B cell (primary cell): ENCODE results near the gene KIRREL3. TPM values are rescaled to one million over a fixed set of nuclear protein-coding genes. Genes with fewer than 3 reads are reported as not detected.

Experiments
- ATAC-seq: fragments of 200-7000 bp; cut with Tn5 transposase; one replicate; pipeline ENCODE4 v1.10.0; 2021; ENCODE audit warnings: low read depth, mild to moderate bottlenecking, moderate number of reproducible peaks, moderate library complexity
- CTCF ChIA-PET: fragments of 350-600 bp; sonication (Branson Sonifier 250); formaldehyde crosslinking; loops from one replicate; lab custom pipeline; 2021; ENCODE audit warnings: antibody characterized with exemption, inconsistent platforms; lab: Charles Lee
- POLR2A ChIA-PET: fragments of 350-600 bp; sonication (Branson Sonifier 250); formaldehyde crosslinking; loops from one replicate; lab custom pipeline; 2021; ENCODE audit warnings: antibody characterized with exemption; lab: Charles Lee
- DNase-seq: peaks from one replicate; pipeline ENCODE4 v3.0.0; 2013
- H2AFZ ChIP-seq: 2 replicates; pipeline ENCODE4 v1.6.1; 2012; ENCODE audit warnings: mild to moderate bottlenecking, low read depth, low read length; ENCODE audit not compliant: insufficient read depth, poor library complexity, severe bottlenecking
- H3K27ac ChIP-seq, 2 donors: 1 replicate in 1 of 2; 2 replicates in 1 of 2; pipeline ENCODE4 v1.5.1; 2012 to 2013; ENCODE audit warnings: low read length in 2 of 2, mild to moderate bottlenecking in 2 of 2, moderate library complexity in 1 of 2
- H3K27me3 ChIP-seq, 4 experiments: fragments of 200-600 bp in 1 of 4; sonication (generic) in 1 of 4; replicated peaks in 1 of 4; 1 replicate in 2 of 4; 2 replicates in 2 of 4; pipeline versions ENCODE4 v1.6.1 to v1.7.0; 2013 to 2016; ENCODE audit warnings: low read length in 3 of 4, mild to moderate bottlenecking in 2 of 4, mixed read lengths in 1 of 4, moderate library complexity in 1 of 4; ENCODE audit not compliant: insufficient read depth in 4 of 4, control insufficient read depth in 3 of 4; ENCODE audit errors: control extremely low read depth in 1 of 4
- H3K36me3 ChIP-seq, 2 experiments: replicated peaks in 1 of 2; 1 replicate in 1 of 2; 2 replicates in 1 of 2; pipeline versions ENCODE4 v1.6.1 to v1.7.1; 2013; ENCODE audit warnings: low read length in 1 of 2; ENCODE audit not compliant: insufficient read depth in 2 of 2, control insufficient read depth in 1 of 2; ENCODE audit errors: control extremely low read depth in 1 of 2, extremely low read depth in 1 of 2
- H3K4me1 ChIP-seq, 2 donors: fragments of 200-600 bp in 1 of 2; sonication (generic) in 1 of 2; 1 replicate in 1 of 2; 2 replicates in 1 of 2; pipeline versions ENCODE4 v1.5.1 to v1.6.1; 2013 to 2017; ENCODE audit warnings: low read length in 2 of 2; ENCODE audit not compliant: control insufficient read depth in 2 of 2, insufficient read depth in 2 of 2
- H3K4me2 ChIP-seq: replicated peaks from 2 replicates; pipeline ENCODE3; 2012; ENCODE audit warnings: mild to moderate bottlenecking, low read depth, low read length; ENCODE audit not compliant: poor library complexity, severe bottlenecking
- H3K4me3 ChIP-seq, 5 experiments: fragments of 200-600 bp in 1 of 5; sonication (generic) in 1 of 5; 1 replicate in 3 of 5; 2 replicates in 2 of 5; pipeline versions ENCODE4 v1.5.1 to v1.7.0; 2011 to 2016; ENCODE audit warnings: low read length in 4 of 5, mild to moderate bottlenecking in 4 of 5, low read depth in 2 of 5, control low read depth in 1 of 5, moderate library complexity in 1 of 5; ENCODE audit not compliant: insufficient read depth in 1 of 5; ENCODE audit errors: control extremely low read depth in 1 of 5, extremely low read depth in 1 of 5
- H3K79me2 ChIP-seq: fragments of 200-600 bp; sonication (generic); one replicate; pipeline ENCODE4 v1.6.0; 2016; ENCODE audit warnings: low read length; ENCODE audit not compliant: control insufficient read depth, insufficient read depth
- H3K9ac ChIP-seq: fragments of 200-600 bp; sonication (generic); 2 replicates; pipeline ENCODE4 v1.6.1; 2017; ENCODE audit warnings: mild to moderate bottlenecking, low read length, moderate library complexity
- H3K9me3 ChIP-seq, 3 donors: one replicate each; pipeline versions ENCODE4 v1.6.1 to v1.7.1; 2013; ENCODE audit warnings: low read length in 2 of 3; ENCODE audit not compliant: control insufficient read depth in 2 of 3, insufficient read depth in 1 of 3; ENCODE audit errors: control extremely low read depth in 1 of 3
- H4K20me1 ChIP-seq: 2 replicates; pipeline ENCODE4 v1.6.0; 2012; ENCODE audit warnings: mild to moderate bottlenecking, low read length; ENCODE audit not compliant: insufficient read depth, control insufficient read depth, poor library complexity, severe bottlenecking
- H3K27ac Mint-ChIP-seq: one replicate; pipeline ENCODE4 v1.8.0; 2021; ENCODE audit warnings: mixed read lengths
- H3K27me3 Mint-ChIP-seq: one replicate; pipeline ENCODE4 v1.8.0; 2021; ENCODE audit warnings: mixed read lengths
- H3K4me1 Mint-ChIP-seq: one replicate; pipeline ENCODE4 v1.8.0; 2021; ENCODE audit warnings: mixed read lengths
- H3K4me3 Mint-ChIP-seq: one replicate; pipeline ENCODE4 v1.8.0; 2021; ENCODE audit warnings: mixed read lengths
- H3K9me3 Mint-ChIP-seq: one replicate; pipeline ENCODE4 v1.8.0; 2022; ENCODE audit warnings: mixed read lengths; ENCODE audit not compliant: insufficient read depth
- CTCF ChIP-seq: fragments of 200-600 bp; IDR thresholded peaks from one replicate; pipeline ENCODE4 v1.8.0; 2022; ENCODE audit warnings: antibody characterized with exemption, mild to moderate bottlenecking
- EZH2 ChIP-seq: IDR thresholded peaks from 2 replicates; pipeline ENCODE4 v1.6.1; 2012; ENCODE audit warnings: borderline replicate concordance, low read depth, mild to moderate bottlenecking, moderate library complexity, low read length; ENCODE audit not compliant: insufficient read depth, poor library complexity, severe bottlenecking
- WGBS: methylation state at CpG from one replicate; pipeline ENCODE4 v1.1.5; 2013; ENCODE audit warnings: missing lambda C conversion rate; ENCODE audit not compliant: insufficient coverage; 5-methylcytosine and 5-hydroxymethylcytosine counted together
- intact Hi-C: fragments of 100-400 bp; cut with micrococcal nuclease; formaldehyde crosslinking; loops from one replicate; pipeline ENCODE4 v1.10.0; 2022
- polyA plus RNA-seq: library from polyadenylated mRNA; depleted of rRNA; stranded (reverse); fragments of >200 nt; gene quantifications from 2 replicates; pipeline ENCODE4 v1.2.3, GENCODE V29; 2012
- total RNA-seq, 2 donors: library from RNA; stranded (reverse); fragments of 120-200 nt in 1 of 2; gene quantifications; 1 replicate in 1 of 2; 2 replicates in 1 of 2; pipeline versions ENCODE4 v1.2.3 to v1.2.4, GENCODE V29; 2013 to 2022

KIRREL3 gene
- total and polyA plus RNA-seq, 2 donors (not counting 1 experiment from before 2014, with no cell fraction given): not detected

GRCh38 chr11:126538071-126538470, 462.5 kb downstream of the KIRREL3 start:
- 62% methylated on average over 4 of the region's 4 CpGs for WGBS
- no peaks in the 10 kb centered on the region for H3K27me3 ChIP-seq
- no peak overlapping the region for H3K9ac ChIP-seq
- Mint-ChIP-seq H3K4me1 (no peaks in the 10 kb centered on the region), H3K9me3 (no peaks in the 10 kb centered on the region), H3K4me3 (no peak overlapping the region), H3K27me3 (peaks cover 22% of the 10 kb centered on the region), H3K27ac (no peak overlapping the region)
- H4K20me1 ChIP-seq: no peaks in the 10 kb centered on the region
- ChIA-PET CTCF (no interaction called here), POLR2A (no interaction called here)
- H3K36me3 ChIP-seq: no peaks in the 10 kb centered on the region
- H3K27ac ChIP-seq: no peak overlapping the region
- ATAC-seq (no peak), DNase-seq (no peak)
- H3K4me3 ChIP-seq: no peak overlapping the region
- no peaks in the 10 kb centered on the region for H3K9me3 ChIP-seq
- H3K4me1 ChIP-seq: no peaks in the 10 kb centered on the region
- H2AFZ ChIP-seq: no peak overlapping the region
- TF ChIP-seq CTCF (no peak), EZH2 (no peak)
- no peaks in the 10 kb centered on the region for H3K79me2 ChIP-seq
- intact Hi-C loops: no loop called here
- H3K4me2 ChIP-seq: no peak overlapping the region

DNA sequence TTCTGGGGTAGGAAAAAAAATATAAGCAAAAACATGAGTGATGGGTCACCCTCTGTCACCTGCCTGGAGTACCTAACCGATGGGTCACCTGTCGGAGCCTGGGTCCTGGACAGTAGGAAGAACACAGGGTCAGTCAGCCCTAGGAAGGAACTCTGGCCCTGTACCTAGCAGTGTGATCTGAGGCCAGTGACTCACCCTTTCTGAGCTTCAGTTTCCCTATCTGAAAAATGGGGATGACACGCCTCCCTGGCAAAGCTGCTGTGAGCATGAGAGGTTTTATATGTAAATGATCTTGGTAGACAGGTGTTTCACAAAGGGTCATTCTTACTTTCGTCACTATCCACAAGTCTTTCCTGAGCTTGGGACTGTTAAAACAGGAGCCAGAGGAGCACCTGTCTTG, 463.1 kb downstream of the KIRREL3 start:
- H4K20me1 ChIP-seq: no peaks in the 10 kb centered on the region
- CTCF ChIA-PET: no interaction called here
- no peak overlapping the region for H3K9ac ChIP-seq
- no peaks in the 10 kb centered on the region for H3K9me3 Mint-ChIP-seq
- H3K36me3 ChIP-seq: no peaks in the 10 kb centered on the region
- TF ChIP-seq EZH2: no peak
- ATAC-seq (no peak), DNase-seq (no peak)
- H2AFZ ChIP-seq: no peak overlapping the region
- peaks cover 18% of the 10 kb centered on the region for H3K27me3 Mint-ChIP-seq
- no peaks in the 10 kb centered on the region for H3K9me3 ChIP-seq
- H3K27ac ChIP-seq: no peak overlapping the region
- no peak overlapping the region for H3K4me3 ChIP-seq
- no peak overlapping the region for H3K27ac Mint-ChIP-seq
- H3K27me3 ChIP-seq: no peaks in the 10 kb centered on the region
- H3K4me2 ChIP-seq: no peak overlapping the region
- no peaks in the 10 kb centered on the region for H3K4me1 ChIP-seq
- no peaks in the 10 kb centered on the region for H3K4me1 Mint-ChIP-seq
- no peak overlapping the region for H3K4me3 Mint-ChIP-seq
- WGBS: 94% methylated on average over 2 of the region's 4 CpGs
- no peaks in the 10 kb centered on the region for H3K79me2 ChIP-seq
- intact Hi-C loops: no loop called here
- POLR2A ChIA-PET: no interaction called here
